Activated CD4-positive, alpha-beta T cell treated with anti-CD3 and anti-CD28 coated beads for 1 hour (primary cell): ENCODE measurements around the gene SCN1B.

Source experiments
- DNase-seq: peaks from one replicate; pipeline ENCODE4 v3.0.0-alpha.2; 2020

Gene SCN1B

DNA sequence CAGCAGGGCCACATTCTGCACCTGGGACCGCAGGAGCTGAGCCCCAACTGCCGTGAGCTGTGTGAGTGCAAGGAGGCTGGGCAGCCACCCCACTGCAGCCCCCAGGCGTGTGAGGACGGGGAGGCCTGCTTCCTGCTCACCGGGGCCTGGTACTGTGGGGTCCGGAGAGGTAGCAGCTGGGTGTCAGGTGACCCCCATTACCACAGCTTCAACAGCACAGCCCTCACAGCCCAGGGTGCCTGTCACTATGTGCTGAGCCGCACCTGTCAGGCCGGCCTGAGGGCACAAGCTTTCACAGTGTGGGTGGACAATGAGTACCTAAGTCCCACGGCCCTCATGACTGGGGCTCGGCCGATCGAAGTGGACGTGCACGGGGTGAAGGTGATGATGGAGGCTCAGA, 49.6 kb downstream of the SCN1B start:
- DNase-seq: no peak

DNA sequence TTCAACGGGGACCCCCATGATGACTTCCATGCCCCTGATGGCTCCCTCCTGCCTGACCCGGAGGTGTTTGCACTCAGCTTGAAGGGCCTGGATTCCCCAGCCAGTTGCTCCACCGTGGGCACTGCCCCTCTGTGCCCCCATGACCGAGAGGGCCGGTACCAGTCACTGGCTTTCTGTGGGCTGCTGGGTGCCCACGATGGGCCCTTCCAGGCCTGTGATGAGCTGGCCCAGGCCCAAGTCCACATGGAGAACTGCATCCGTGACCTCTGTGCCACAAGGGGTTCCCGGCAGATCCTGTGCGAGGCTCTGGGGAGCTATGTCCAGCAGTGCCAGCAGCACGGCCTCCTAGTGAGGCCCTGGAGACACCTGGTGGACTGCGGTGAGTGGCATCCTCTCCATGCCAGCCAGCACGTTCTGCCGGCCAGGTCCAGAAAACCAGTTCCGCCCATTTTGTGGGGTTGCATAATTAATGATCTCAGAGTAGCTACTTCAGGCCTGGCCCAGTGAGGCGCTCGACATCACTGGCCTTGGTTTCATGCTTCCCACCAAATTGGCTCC, 50.4 kb downstream of the SCN1B start:
- DNase-seq: no peak

DNA sequence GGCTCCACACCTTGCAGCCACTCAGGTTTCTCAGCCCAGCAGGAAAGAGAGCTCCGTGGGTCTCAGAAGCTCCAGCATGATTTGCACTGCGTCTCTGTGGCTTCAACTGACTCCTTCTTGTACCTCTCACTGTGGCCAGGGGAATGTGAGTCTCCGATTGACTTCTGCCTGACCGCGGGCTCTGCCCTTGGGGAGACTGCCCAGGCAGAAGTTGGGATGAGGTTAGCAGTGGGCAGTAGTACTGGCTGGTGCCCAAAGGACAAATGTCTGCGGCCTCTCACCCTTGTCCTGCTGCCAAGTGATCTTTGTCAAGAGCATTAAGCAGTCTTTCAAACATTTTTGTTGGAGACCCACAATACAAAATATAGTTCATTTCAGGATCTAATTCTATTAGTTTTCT, 50.9 kb downstream of the SCN1B start:
- DNase-seq: no peak

DNA sequence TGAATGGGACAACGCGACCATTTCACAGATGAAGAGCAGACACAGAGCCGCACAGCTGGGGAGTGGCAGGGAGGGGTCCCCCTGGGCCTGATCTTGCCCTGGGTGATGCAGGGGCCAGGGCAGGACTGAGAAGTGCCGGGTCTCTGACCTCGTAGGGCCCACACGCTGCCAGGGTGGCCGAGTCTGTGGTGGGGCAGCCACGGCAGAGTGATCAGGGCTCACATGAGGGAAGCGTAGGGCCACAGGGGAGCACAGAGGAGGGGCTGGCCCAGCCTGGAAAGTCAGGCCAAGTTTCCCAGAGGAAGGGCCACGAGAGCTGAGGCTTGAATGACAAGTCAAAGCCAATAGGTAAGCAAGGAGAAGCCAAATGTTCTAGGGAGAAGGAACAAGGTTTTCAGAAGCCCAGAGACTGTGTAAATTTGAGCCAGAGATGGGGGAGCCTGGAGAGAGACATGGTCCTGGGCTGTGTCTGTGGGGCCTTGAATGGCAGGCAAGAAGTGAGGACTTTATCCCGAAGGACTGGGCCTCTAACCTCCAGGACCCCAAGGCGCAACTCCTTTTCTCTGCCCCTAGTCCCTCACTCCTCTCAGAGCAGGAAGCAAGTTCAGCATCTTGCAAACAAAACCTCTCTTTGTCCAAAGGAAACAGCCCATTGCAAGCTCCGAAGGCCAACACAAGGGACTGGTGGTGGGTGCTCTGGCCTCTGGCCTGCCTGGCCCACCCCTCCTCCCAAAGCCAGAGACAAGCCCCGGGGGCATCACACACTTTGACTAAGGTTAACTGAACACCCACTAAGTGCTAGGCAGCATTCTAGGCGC, 53.6 kb downstream of the SCN1B start:
- DNase-seq: no peak

DNA sequence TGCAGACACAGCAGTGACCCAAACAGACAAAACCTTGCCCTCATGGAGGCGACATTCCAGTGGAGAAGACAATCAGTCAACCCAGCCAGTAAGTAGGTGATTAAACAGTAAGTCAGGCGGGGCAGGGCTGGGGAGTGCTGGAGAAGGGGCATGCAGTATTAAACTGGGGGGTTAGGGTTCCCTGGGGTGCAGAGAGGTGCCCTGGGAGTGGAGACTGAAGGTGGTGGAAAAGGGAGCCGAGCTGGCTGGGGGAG, 54.2 kb downstream of the SCN1B start:
- DNase-seq: no peak

DNA sequence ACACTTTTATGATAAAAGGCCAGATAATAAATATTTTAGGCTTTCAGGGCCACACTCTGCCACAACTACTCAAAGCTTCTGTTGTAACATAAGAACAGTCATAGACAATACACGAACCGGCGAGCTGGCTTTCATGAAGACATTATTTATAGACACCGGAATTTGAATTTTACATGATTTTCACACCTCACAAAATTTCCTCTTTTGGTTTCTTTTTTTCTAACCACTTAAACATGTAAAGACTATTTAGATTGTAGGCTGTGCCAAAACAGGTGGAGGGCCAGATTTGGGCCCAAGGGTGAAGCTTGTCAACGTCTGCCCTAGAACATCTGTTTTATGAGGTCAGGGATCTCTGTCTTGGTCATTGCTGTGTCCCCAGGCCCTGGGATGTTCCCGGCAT, 55.7 kb downstream of the SCN1B start:
- no peak for DNase-seq

DNA sequence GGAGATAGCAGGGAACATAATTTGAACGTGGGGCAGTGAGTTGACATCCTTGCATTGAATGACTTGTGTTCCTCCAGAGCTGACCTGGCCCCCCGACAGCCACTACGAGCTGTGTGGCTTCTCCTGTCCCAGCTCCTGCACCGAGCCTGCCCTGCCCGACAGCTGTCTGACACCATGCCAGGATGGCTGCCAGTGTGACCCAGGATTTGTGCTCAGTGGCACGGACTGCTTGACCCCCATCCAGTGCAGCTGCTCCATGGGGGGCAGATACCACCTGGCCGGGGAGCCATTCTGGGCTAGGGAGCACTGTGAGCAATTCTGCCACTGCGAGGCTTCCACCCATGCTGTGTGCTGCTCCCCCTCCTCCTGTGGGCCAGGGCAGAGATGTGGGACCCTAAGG, 56.2 kb downstream of the SCN1B start:
- no peak for DNase-seq

DNA sequence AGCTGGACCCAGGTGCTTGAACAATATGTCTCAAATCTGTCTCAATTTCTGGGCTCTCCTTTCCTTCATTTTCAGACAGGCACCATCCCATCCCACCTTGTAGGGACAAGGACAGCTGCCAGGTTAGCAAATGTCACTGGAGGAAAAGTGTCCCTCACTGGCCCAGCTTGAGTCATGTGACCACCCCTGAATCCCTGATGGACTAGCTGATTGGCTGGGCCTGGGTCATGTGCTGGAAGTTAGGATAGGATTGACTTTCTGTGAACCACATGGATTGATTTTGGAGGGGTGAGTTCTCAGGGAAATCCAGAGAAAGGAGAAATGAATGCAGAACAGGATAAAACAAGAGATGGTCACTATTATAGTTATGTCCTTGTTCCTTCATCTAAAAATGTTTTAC, 57.1 kb downstream of the SCN1B start:
- no peak for DNase-seq

DNA sequence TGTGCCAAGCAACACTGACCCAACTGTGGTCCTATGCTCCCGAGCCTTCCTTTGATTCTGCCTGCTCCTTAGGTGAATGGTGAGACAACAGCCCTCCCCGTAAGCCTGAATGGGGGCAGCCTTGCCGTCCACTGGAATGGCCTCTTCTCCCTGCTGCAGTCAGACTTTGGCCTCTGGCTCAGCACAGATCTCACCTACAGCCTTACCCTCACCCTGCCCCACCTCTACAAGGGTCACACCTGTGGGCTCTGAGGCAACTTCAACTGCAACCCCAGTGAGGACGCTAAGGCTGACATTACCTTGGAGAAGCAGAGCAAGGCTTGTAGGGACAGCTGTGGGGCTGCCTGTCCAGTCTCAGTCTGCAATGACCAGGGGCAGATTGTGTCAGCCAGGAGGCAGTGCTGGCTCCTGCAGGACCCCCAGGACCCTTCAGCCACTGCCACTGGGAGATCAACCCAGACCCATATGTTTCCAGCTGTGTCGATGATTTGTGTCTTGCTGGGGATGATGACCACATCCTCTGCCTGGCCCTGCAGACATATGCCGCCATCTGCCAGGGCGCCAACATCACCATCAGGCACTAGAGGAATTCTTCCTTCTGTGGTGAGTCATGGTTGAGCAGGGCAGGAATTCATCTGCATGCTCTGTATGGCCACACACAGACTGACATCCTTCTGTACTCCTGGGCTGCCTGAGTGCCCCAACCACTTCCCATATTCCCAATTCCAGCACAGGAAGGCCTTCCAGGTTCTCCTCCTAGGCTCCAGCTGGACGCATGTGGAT, 58.1 kb downstream of the SCN1B start:
- DNase-seq: no peak

DNA sequence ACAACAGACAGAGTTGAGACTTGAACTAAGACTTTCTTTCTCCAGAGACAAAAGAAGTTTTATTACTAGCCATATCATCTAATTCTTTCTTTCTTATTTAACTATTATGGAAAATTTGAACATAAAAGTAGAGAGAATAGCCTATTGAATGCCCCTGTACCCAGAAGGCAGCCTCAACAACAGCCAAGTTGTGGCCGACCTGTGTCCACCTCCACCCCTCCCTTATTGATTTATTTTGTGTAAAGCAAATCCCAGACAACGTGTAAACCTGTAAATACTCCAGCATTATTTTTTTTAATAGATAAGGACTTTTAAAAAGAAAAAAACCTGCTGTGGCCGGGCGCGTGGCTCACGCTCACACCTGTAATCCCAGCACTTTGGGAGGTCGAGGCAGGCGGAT, 59.3 kb downstream of the SCN1B start:
- no peak for DNase-seq
